Trophoblast cell (in vitro differentiated cells and primary cell): ENCODE measurements around the gene STK10.
A peak's percentile ranks its signal among the peaks of the same experiment; 100 is the strongest.
"Not testable (repeated sequence)": the region's sequence is repeated elsewhere in the genome, so short reads cannot be mapped to it uniquely, and the experiment has no call there.

ENCODE experiments used
- DNase-seq, 2 donors: peaks; one replicate each; pipeline ENCODE4 v3.0.0-alpha.2; 2016
- H2AFZ ChIP-seq: 2 replicates; pipeline ENCODE4 v1.6.1; 2013; ENCODE audit warnings: low read length, moderate library complexity, mild to moderate bottlenecking; ENCODE audit not compliant: insufficient read depth, poor library complexity
- H2AK5ac ChIP-seq: 2 replicates; pipeline ENCODE4 v1.6.1; 2013; ENCODE audit warnings: mild to moderate bottlenecking, low read length
- H2BK120ac ChIP-seq: 2 replicates; pipeline ENCODE4 v1.6.1; 2013; ENCODE audit warnings: low read length, mild to moderate bottlenecking, moderate library complexity; ENCODE audit not compliant: insufficient read depth, poor library complexity
- H2BK12ac ChIP-seq: 2 replicates; pipeline ENCODE4 v1.6.1; 2013; ENCODE audit warnings: mild to moderate bottlenecking, low read length, moderate library complexity
- H2BK5ac ChIP-seq: 2 replicates; pipeline ENCODE4 v1.6.1; 2013; ENCODE audit warnings: low read length, low read depth, moderate library complexity, mild to moderate bottlenecking; ENCODE audit not compliant: poor library complexity
- H3K14ac ChIP-seq: 2 replicates; pipeline ENCODE4 v1.6.1; 2013; ENCODE audit warnings: mild to moderate bottlenecking, low read length
- H3K18ac ChIP-seq: 2 replicates; pipeline ENCODE4 v1.6.1; 2013; ENCODE audit warnings: mild to moderate bottlenecking, low read length
- H3K23ac ChIP-seq: 2 replicates; pipeline ENCODE4 v1.6.1; 2013; ENCODE audit warnings: low read length
- H3K27ac ChIP-seq: 2 replicates; pipeline ENCODE4 v1.5.1; 2013; ENCODE audit warnings: low read depth, mild to moderate bottlenecking, inconsistent platforms, low read length, moderate library complexity
- H3K27me3 ChIP-seq: 2 replicates; pipeline ENCODE4 v1.6.1; 2013; ENCODE audit warnings: inconsistent platforms, mild to moderate bottlenecking, low read length, moderate library complexity; ENCODE audit not compliant: insufficient read depth
- H3K36me3 ChIP-seq, 2 experiments: 1 replicate in 1 of 2; 2 replicates in 1 of 2; pipeline ENCODE4 v1.6.1; 2013; ENCODE audit warnings: low read length in 2 of 2, mild to moderate bottlenecking in 2 of 2, moderate library complexity in 1 of 2; ENCODE audit not compliant: insufficient read depth in 2 of 2, control insufficient read depth in 1 of 2
- H3K4ac ChIP-seq: 2 replicates; pipeline ENCODE4 v1.6.1; 2013; ENCODE audit warnings: low read depth, mild to moderate bottlenecking, low read length, moderate library complexity
- H3K4me1 ChIP-seq, 2 experiments: 1 replicate in 1 of 2; 2 replicates in 1 of 2; pipeline ENCODE4 v1.6.1; 2013; ENCODE audit warnings: low read length in 2 of 2, mild to moderate bottlenecking in 2 of 2, moderate library complexity in 1 of 2; ENCODE audit not compliant: insufficient read depth in 2 of 2, control insufficient read depth in 1 of 2
- H3K4me2 ChIP-seq: 2 replicates; pipeline ENCODE4 v1.6.1; 2013; ENCODE audit warnings: inconsistent platforms, mild to moderate bottlenecking, low read length, moderate library complexity
- H3K4me3 ChIP-seq: 2 replicates; pipeline ENCODE4 v1.5.1; 2013; ENCODE audit warnings: mild to moderate bottlenecking, low read depth, low read length, inconsistent platforms
- H3K79me1 ChIP-seq: one replicate; pipeline ENCODE4 v1.6.1; 2013; ENCODE audit warnings: low read length
- H3K79me2 ChIP-seq: 2 replicates; pipeline ENCODE4 v1.6.1; 2013; ENCODE audit warnings: low read length, mild to moderate bottlenecking; ENCODE audit not compliant: control insufficient read depth, insufficient read depth, poor library complexity
- H3K9ac ChIP-seq: 2 replicates; pipeline ENCODE4 v1.6.1; 2013; ENCODE audit warnings: mild to moderate bottlenecking, low read length
- H3K9me3 ChIP-seq: 2 replicates; pipeline ENCODE4 v1.6.1; 2013; ENCODE audit warnings: low read depth, mild to moderate bottlenecking, control low read depth, inconsistent platforms, low read length; ENCODE audit not compliant: insufficient read depth
- H4K12ac ChIP-seq: 2 replicates; pipeline ENCODE4 v1.6.1; 2013; ENCODE audit warnings: low read depth, mild to moderate bottlenecking, low read length, moderate library complexity
- H4K8ac ChIP-seq: 2 replicates; pipeline ENCODE4 v1.6.1; 2013; ENCODE audit warnings: low read depth, mild to moderate bottlenecking, low read length, moderate library complexity
- H4K91ac ChIP-seq: one replicate; pipeline ENCODE4 v1.6.1; 2013; ENCODE audit warnings: low read depth, mild to moderate bottlenecking, low read length, moderate library complexity
- WGBS: extraction: QIAGEN DNeasy Blood & Tissue Kit; methylation state at CpG from one replicate; pipeline ENCODE4 v1.1.7; 2013; ENCODE audit warnings: missing lambda C conversion rate; ENCODE audit not compliant: insufficient read length, insufficient coverage; ENCODE audit errors: extremely low coverage; 5-methylcytosine and 5-hydroxymethylcytosine counted together

The STK10 gene

DNA sequence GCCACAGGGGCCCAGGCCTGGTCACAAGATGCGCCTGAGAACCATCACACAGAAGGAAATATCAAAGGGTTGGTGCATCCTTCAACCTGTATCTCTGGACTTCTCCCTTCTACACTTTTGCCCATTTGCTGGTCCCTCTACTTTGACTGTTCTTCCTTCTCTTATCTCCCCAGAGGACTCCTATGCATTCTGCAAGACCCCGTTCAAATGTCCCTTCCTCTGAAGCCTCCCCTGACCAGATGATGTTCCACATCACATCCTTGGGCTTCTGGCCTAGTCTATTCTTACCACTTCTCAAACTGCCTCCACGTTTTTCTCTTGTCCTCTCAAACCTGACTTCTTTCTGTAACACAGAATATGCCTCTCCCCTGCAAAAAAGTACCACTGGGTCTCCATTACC, 34.3 kb downstream of the STK10 start:
- Histone ChIP-seq H2BK12ac (no peak overlapping the region), H4K8ac (no peak overlapping the region), H3K79me1 (no peaks in the 10 kb centered on the region), H3K27me3 (no peaks in the 10 kb centered on the region), H3K4me2 (no peak overlapping the region), H3K23ac (no peak overlapping the region), H3K79me2 (peaks cover 1% of the 10 kb centered on the region), H2BK120ac (no peak overlapping the region), H3K4ac (peak overlapping the region; percentile 28), H3K9me3 (no peaks in the 10 kb centered on the region), H3K27ac (no peak overlapping the region), H3K9ac (no peak overlapping the region), H3K14ac (no peak overlapping the region), H3K36me3 (peaks cover 11 to 29% of the 10 kb centered on the region in 2 experiments), H4K12ac (no peak overlapping the region), H2AFZ (no peak overlapping the region), H4K91ac (no peak overlapping the region), H3K18ac (peak overlapping the region; percentile 47), H3K4me1 (peaks cover 0 to under 1% of the 10 kb centered on the region in 2 experiments), H2AK5ac (no peak overlapping the region), H2BK5ac (no peak overlapping the region), H3K4me3 (no peak overlapping the region)
- DNase-seq = no peak
- no CpG with 5 or more reads among the region's 3 CpGs for WGBS

DNA sequence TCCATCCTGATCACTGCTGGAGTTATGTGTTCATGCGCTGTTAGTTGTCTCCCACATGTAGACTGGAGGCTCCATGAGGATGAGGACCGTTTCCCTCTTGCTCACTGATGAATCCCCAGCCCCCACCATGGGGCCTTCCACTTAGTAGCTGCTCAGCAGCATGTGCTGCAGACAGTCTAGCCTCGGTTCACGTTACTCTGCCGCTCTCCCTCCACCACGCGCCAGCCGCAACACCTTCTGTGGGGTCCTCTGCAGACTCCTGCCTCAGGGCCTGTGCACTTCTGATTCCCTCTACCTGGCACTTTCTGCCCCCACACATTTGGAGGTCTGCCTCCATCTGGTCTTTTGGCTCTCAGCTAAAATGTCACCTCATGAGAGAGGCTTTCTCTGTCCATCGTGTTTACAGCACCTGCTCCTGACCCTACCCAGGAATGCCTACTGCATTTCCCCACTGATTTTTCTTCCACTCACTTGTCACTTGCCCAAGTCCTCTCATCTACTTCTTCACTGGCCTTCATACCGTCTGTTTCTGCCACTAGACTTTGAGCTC, 36.3 kb downstream of the STK10 start:
- no peak for DNase-seq
- WGBS = no CpG with 5 or more reads among the region's 10 CpGs
- H3K4me3 ChIP-seq = no peak overlapping the region

DNA sequence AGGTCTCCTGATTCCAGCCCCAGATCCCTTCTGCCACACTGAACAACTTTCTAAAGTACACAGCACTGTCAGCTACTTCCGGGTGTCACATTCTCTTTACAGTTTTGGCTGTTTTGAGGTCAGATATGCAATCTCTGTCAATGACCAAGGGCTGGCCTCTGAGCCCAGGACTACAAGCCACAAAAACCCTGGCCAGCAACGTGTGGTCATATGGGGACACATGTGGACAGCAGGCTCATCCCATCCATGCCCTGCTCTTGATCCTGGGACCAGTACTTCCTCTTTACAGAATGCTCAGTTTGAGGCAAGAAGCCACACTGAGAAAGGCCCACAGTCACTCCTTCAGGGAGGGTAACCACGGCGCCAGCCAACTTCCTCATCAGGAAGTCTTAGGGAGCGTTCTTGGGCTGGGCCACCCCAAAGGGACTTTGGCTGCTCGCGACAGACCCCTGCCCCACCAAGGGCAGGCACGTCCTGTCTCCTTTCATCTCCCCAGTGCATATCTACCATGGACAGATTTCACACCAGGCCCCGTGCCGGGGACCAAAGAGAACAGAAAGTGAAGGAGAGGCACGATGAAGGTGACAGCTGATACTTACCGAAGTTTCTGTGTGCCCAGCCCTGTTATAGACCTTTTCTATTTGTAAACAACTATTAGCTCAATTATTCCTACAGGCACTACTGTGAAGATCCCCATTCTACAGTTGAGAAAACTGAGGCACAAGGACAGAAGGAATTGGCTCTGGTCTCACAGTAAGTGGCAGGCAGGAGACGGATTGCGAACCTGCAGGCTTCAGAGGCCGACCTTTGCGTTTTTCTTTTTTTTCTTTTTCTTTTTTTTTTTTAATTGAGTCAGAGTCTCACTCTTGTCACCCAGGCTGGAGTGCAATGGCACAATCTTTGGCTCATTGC, 37.3 kb downstream of the STK10 start:
- Histone ChIP-seq H3K36me3 (peaks cover 12 to 31% of the 10 kb centered on the region in 2 experiments), H4K12ac (no peak overlapping the region), H3K4me1 (peaks cover 11 to 20% of the 10 kb centered on the region in 2 experiments), H3K9ac (no peak overlapping the region), H3K27me3 (no peaks in the 10 kb centered on the region), H2BK120ac (no peak overlapping the region), H3K27ac (no peak overlapping the region), H3K4me2 (no peak overlapping the region), H3K79me1 (peaks cover 7% of the 10 kb centered on the region), H2BK5ac (no peak overlapping the region), H3K4me3 (no peak overlapping the region), H3K9me3 (no peaks in the 10 kb centered on the region), H3K4ac (no peak overlapping the region), H3K14ac (no peak overlapping the region), H2AK5ac (no peak overlapping the region), H3K23ac (no peak overlapping the region), H2AFZ (no peak overlapping the region), H2BK12ac (no peak overlapping the region), H3K18ac (peak overlapping the region; percentile 17), H4K8ac (no peak overlapping the region), H3K79me2 (peaks cover 3% of the 10 kb centered on the region), H4K91ac (no peak overlapping the region)
- WGBS = no CpG with 5 or more reads among the region's 16 CpGs
- peak in 1 of 2 donors; percentile 49 for DNase-seq

More for the DNA sequence above, 36.3 kb downstream of the STK10 start:
- Histone ChIP-seq H3K9ac (no peak overlapping the region), H3K14ac (no peak overlapping the region), H3K79me1 (peaks cover 2% of the 10 kb centered on the region), H3K4me2 (no peak overlapping the region), H3K23ac (no peak overlapping the region), H4K8ac (no peak overlapping the region), H3K79me2 (peaks cover 3% of the 10 kb centered on the region), H3K4me1 (peaks cover 3 to 11% of the 10 kb centered on the region in 2 experiments), H2BK5ac (no peak overlapping the region), H3K4ac (no peak overlapping the region), H4K12ac (no peak overlapping the region), H3K27me3 (no peaks in the 10 kb centered on the region), H2BK12ac (no peak overlapping the region), H3K27ac (no peak overlapping the region), H2AK5ac (no peak overlapping the region), H3K18ac (no peak overlapping the region), H2BK120ac (peak overlapping the region; percentile 33), H4K91ac (no peak overlapping the region), H2AFZ (no peak overlapping the region), H3K36me3 (peaks cover 19 to 39% of the 10 kb centered on the region in 2 experiments), H3K9me3 (no peaks in the 10 kb centered on the region)

GRCh38 chr5:172149481-172149880, 38.5 kb downstream of the STK10 start:
- not testable (repeated sequence) for H2AK5ac ChIP-seq, H3K9me3 ChIP-seq, H3K27ac ChIP-seq, H2BK5ac ChIP-seq, H4K8ac ChIP-seq, H4K91ac ChIP-seq, H3K4me2 ChIP-seq, H3K79me2 ChIP-seq, H3K18ac ChIP-seq, H3K9ac ChIP-seq, H3K14ac ChIP-seq, H3K4ac ChIP-seq, H3K23ac ChIP-seq, DNase-seq, H2BK120ac ChIP-seq, H3K27me3 ChIP-seq, H2AFZ ChIP-seq, H3K4me3 ChIP-seq, H4K12ac ChIP-seq, H2BK12ac ChIP-seq
- Histone ChIP-seq H3K79me1 (peaks cover 19% of the 10 kb centered on the region), H3K4me1 (peaks cover 24 to 33% of the 10 kb centered on the region in 2 experiments), H3K36me3 (peaks cover 11 to 28% of the 10 kb centered on the region in 2 experiments)
- no CpG with 5 or more reads among the region's 11 CpGs for WGBS
